ENCODE results near the gene DNAJC18.

Gene DNAJC18

GRCh38 chr5:139391570-139392323, 47.6 kb downstream of the DNAJC18 start:
- Histone ChIP-seq H4K8ac (ENCODE audit: low read length) (no peak overlapping the region), H3K4me3 (ENCODE audit: insufficient read depth in 1 of 2, low read depth in 1 of 2, low read length in 2 of 2) (no peak overlapping the region), H2AFZ (ENCODE audit: low read depth, low read length) (no peak overlapping the region), H3K27me3 (ENCODE audit: control insufficient read depth in 1 of 2, insufficient read depth in 1 of 2, low read length in 2 of 2) (peaks cover 18 to 29% of the 10 kb centered on the region in 2 experiments), H3K27ac (ENCODE audit: low read length, poor library complexity, severe bottlenecking) (no peak overlapping the region), H3K9me3 (ENCODE audit: control insufficient read depth, low read length) (no peaks in the 10 kb centered on the region), H3K9ac (ENCODE audit: low read length) (no peak overlapping the region), H2BK5ac (ENCODE audit: low read depth, low read length, poor library complexity, severe bottlenecking) (no peak overlapping the region), H2AK5ac (ENCODE audit: low read length, severe bottlenecking) (no peak overlapping the region), H3K4ac (ENCODE audit: low read depth in 1 of 2, low read length in 2 of 2) (no peak overlapping the region), H2BK15ac (ENCODE audit: low read depth, poor library complexity, severe bottlenecking) (no peak overlapping the region), H3K18ac (ENCODE audit: low read depth in 1 of 2, low read length in 2 of 2) (no peak overlapping the region), H4K91ac (ENCODE audit: low read length) (no peak overlapping the region), H3K23ac (ENCODE audit: low read length in 2 of 2) (no peak overlapping the region), H2BK120ac (ENCODE audit: low read depth, low read length) (no peak overlapping the region), H2BK12ac (ENCODE audit: low read length in 2 of 2) (no peak overlapping the region), H3K4me1 (ENCODE audit: control insufficient read depth, insufficient read depth, low read depth, low read length) (peaks cover 37% of the 10 kb centered on the region), H3K36me3 (ENCODE audit: control insufficient read depth in 1 of 2, insufficient read depth in 2 of 2, low read depth in 1 of 2, low read length in 2 of 2) (peaks cover 0 to 1% of the 10 kb centered on the region in 2 experiments), H3K79me1 (replicated peaks; ENCODE audit: low read length, poor library complexity, severe bottlenecking) (no peaks in the 10 kb centered on the region), H3K14ac (ENCODE audit: low read length in 2 of 2) (no peak overlapping the region), H3K4me2 (ENCODE audit: low read length, poor library complexity, severe bottlenecking) (no peak overlapping the region)
- WGBS: 73% methylated on average over 23 of the region's 33 CpGs
- no peak for DNase-seq

DNA sequence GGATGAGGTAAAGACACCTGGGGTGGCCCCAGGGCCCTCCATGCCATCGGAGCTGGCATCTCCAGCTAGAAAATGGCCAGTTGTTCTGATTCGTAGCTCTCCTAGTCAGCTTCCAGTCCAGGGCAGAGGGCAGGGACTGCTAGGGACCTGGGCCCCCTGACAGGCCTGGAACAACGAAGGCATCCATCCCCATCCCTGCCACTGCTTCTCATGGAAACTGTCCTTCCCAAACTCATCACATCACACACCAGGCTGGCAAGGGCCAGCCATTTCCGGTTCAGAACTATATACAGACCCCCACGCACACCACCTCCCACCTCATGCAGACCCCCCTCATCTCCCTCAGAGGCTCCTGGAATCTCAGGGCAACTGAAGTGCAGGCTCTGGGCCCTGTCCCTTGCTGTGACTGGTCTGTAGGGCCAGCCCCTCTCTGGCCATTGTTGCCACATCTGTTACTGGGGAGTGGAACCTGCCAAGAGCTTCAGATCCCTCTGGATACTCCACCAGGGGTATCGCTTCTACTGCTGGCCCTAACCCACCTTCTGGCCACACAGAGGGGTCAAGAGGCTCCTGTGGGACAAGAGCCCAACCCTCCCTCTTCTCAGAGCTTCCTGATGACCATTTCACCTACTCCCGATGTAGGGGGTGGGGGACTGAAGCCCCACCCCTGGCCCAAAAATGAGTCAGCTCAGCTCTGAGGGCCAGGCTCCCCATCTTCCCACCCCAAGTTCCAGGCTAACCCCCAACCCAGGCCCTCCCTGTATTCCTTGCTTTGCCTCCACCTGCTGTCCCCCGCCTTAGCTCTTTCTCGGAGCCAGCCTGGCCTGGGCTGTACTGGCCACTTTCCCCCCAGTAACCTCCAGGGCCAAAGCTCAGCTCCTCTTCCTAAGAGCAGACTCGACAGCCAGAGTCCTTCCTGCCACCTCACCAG, 48.4 kb downstream of the DNAJC18 start:
- Histone ChIP-seq H3K14ac (ENCODE audit: low read length in 2 of 2) (no peak overlapping the region), H3K4me2 (ENCODE audit: low read length, poor library complexity, severe bottlenecking) (no peak overlapping the region), H2BK12ac (ENCODE audit: low read length in 2 of 2) (no peak overlapping the region), H2AK5ac (ENCODE audit: low read length, severe bottlenecking) (no peak overlapping the region), H4K8ac (ENCODE audit: low read length) (no peak overlapping the region), H3K4me1 (ENCODE audit: control insufficient read depth, insufficient read depth, low read depth, low read length) (peaks cover 36% of the 10 kb centered on the region), H2BK15ac (ENCODE audit: low read depth, poor library complexity, severe bottlenecking) (no peak overlapping the region), H3K4me3 (ENCODE audit: insufficient read depth in 1 of 2, low read depth in 1 of 2, low read length in 2 of 2) (no peak overlapping the region), H3K4ac (ENCODE audit: low read depth in 1 of 2, low read length in 2 of 2) (no peak overlapping the region), H3K9me3 (ENCODE audit: control insufficient read depth, low read length) (no peaks in the 10 kb centered on the region), H2AFZ (ENCODE audit: low read depth, low read length) (no peak overlapping the region), H2BK5ac (ENCODE audit: low read depth, low read length, poor library complexity, severe bottlenecking) (no peak overlapping the region), H3K27ac (ENCODE audit: low read length, poor library complexity, severe bottlenecking) (no peak overlapping the region), H4K91ac (ENCODE audit: low read length) (no peak overlapping the region), H3K79me1 (replicated peaks; ENCODE audit: low read length, poor library complexity, severe bottlenecking) (no peaks in the 10 kb centered on the region), H3K9ac (ENCODE audit: low read length) (no peak overlapping the region), H3K27me3 (ENCODE audit: control insufficient read depth in 1 of 2, insufficient read depth in 1 of 2, low read length in 2 of 2) (peaks cover 18 to 29% of the 10 kb centered on the region in 2 experiments), H3K18ac (ENCODE audit: low read depth in 1 of 2, low read length in 2 of 2) (no peak overlapping the region), H2BK120ac (ENCODE audit: low read depth, low read length) (no peak overlapping the region), H3K36me3 (ENCODE audit: control insufficient read depth in 1 of 2, insufficient read depth in 2 of 2, low read depth in 1 of 2, low read length in 2 of 2) (no peaks in the 10 kb centered on the region), H3K23ac (ENCODE audit: low read length in 2 of 2) (no peak overlapping the region)
- 92% methylated on average over 10 of the region's 10 CpGs for WGBS
- no peak for DNase-seq

DNA sequence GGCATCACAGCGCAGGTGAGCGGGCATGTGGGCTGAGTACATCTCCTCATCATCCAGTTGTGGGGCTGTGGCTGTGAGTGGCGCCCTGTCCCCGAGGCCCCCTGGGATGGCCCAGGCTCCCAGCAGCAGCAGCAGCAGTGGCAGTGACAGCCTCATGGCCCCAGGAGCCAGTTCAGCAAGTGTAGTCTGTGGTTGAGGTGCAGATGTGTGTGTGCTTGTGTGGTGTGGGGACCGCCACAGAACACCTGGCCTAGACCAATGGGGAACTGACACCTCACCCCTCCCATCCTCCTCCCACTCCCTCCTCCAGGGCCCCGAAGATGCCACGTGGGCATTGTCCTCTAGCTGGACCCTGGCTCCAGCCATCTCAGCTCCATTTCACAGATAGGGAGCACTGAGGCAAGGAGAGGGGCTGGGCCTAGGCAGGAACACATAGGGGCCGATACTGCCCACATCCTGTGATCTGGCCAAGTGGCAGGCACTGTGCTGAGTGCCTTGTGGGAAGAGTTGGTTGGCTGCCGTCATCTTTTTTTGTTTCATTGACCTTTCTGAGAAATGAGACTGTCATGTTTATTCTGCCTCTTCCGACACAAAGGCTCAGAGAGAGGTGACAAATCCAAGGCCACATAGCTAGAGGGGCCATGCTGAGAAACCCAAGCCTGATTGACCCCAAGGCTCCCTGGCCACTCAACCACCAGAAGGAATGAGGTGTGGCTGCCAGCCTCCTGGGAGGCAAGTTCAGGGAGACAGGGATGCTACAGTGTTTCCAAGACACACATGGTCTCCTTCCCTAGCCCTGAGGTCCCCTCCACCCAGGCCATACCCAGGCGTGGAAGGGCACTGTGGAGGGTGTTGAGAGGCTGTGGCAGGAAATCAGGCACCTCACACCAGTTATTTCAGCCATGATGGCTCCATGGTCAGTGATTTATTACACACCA, 49.4 kb downstream of the DNAJC18 start, which contains the start of gene MZB1:
MZB1 (minus strand) TSS at position 213 of the 938 bp plus-strand sequence; CDS start at position 156, 57 bp downstream.
- Histone ChIP-seq H3K4ac (ENCODE audit: low read depth in 1 of 2, low read length in 2 of 2) (no peak within 1 kb of the TSS), H3K36me3 (ENCODE audit: control insufficient read depth in 1 of 2, insufficient read depth in 2 of 2, low read depth in 1 of 2, low read length in 2 of 2) (no peaks in the 10 kb centered on the region), H4K91ac (ENCODE audit: low read length) (no peak within 1 kb of the TSS), H2BK15ac (ENCODE audit: low read depth, poor library complexity, severe bottlenecking) (no peak within 1 kb of the TSS), H3K4me3 (ENCODE audit: insufficient read depth in 1 of 2, low read depth in 1 of 2, low read length in 2 of 2) (no peak within 1 kb of the TSS), H3K27me3 (ENCODE audit: control insufficient read depth in 1 of 2, insufficient read depth in 1 of 2, low read length in 2 of 2) (peaks cover 11 to 23% of the 10 kb centered on the region in 2 experiments), H2AK5ac (ENCODE audit: low read length, severe bottlenecking) (no peak within 1 kb of the TSS), H3K23ac (ENCODE audit: low read length in 2 of 2) (no peak within 1 kb of the TSS), H3K18ac (ENCODE audit: low read depth in 1 of 2, low read length in 2 of 2) (no peak within 1 kb of the TSS), H3K4me2 (ENCODE audit: low read length, poor library complexity, severe bottlenecking) (no peak within 1 kb of the TSS), H2BK120ac (ENCODE audit: low read depth, low read length) (no peak within 1 kb of the TSS), H3K4me1 (ENCODE audit: control insufficient read depth, insufficient read depth, low read depth, low read length) (peaks cover 32% of the 10 kb centered on the region), H3K9ac (ENCODE audit: low read length) (no peak within 1 kb of the TSS), H3K9me3 (ENCODE audit: control insufficient read depth, low read length) (no peaks in the 10 kb centered on the region), H2AFZ (ENCODE audit: low read depth, low read length) (no peak within 1 kb of the TSS), H2BK12ac (ENCODE audit: low read length in 2 of 2) (no peak within 1 kb of the TSS), H4K8ac (ENCODE audit: low read length) (no peak within 1 kb of the TSS), H3K79me1 (replicated peaks; ENCODE audit: low read length, poor library complexity, severe bottlenecking) (no peaks in the 10 kb centered on the region), H2BK5ac (ENCODE audit: low read depth, low read length, poor library complexity, severe bottlenecking) (no peak within 1 kb of the TSS), H3K14ac (ENCODE audit: low read length in 2 of 2) (no peak within 1 kb of the TSS), H3K27ac (ENCODE audit: low read length, poor library complexity, severe bottlenecking) (no peak within 1 kb of the TSS)
- no peak for DNase-seq
- WGBS: 78% methylated on average over 8 of the region's 11 CpGs
